ENCODE results near the gene PIM2. TPM values are rescaled to one million over a fixed set of nuclear protein-coding genes. Genes with fewer than 3 reads are reported as not detected.

Gene PIM2
- total RNA-seq, 1 experiment from 2014 or later = 15.6 TPM

- no peak overlapping the region for H3K27ac ChIP-seq (ENCODE audit: low read depth, low read length)
- H3K36me3 ChIP-seq (ENCODE audit: control insufficient read depth in 1 of 2, insufficient read depth in 2 of 2, low read length in 2 of 2) = peaks cover 0 to 7% of the 10 kb centered on the region in 2 experiments; a peak in 1 of 4 replicates
- intact Hi-C loops (cut with micrococcal nuclease) = loop anchor here (10.0 kb wide), 1 partner anchor 86 kb away; the partner anchor contains the start of gene HDAC6
- H3K9me3 ChIP-seq (ENCODE audit: control insufficient read depth in 1 of 2, insufficient read depth in 1 of 2, low read depth in 1 of 2, low read length in 2 of 2) = no peaks in the 10 kb centered on the region
- BruUV-seq (replicated peaks) = no TSS peak
- H3K4me1 ChIP-seq (ENCODE audit: control insufficient read depth in 1 of 2, insufficient read depth in 2 of 2, low read length in 2 of 2) = peaks cover 3 to 14% of the 10 kb centered on the region in 2 experiments; a peak in 3 of 4 replicates
- CTCF ChIA-PET = no interaction called here
- RAD21 ChIA-PET (ENCODE audit: low non-redundant PET in 1 of 2, low total read pairs in 2 of 2, uncharacterized antibody in 2 of 2, unreplicated experiment in 2 of 2) = no interaction called here
- no peak overlapping the region for H2AFZ ChIP-seq (ENCODE audit: low read depth, low read length, poor library complexity, severe bottlenecking)
- no peak overlapping the region for H3K9ac ChIP-seq (ENCODE audit: low read length)
- no peak for ATAC-seq
- no peaks in the 10 kb centered on the region for H3K9me2 ChIP-seq (ENCODE audit: insufficient read depth)
- H4K20me1 ChIP-seq (ENCODE audit: insufficient read depth) = no peaks in the 10 kb centered on the region
- H3K4me3 ChIP-seq (replicated peaks in 1 of 2; ENCODE audit: low read depth in 1 of 2, low read length in 2 of 2) = no peak overlapping the region
- no peaks in the 10 kb centered on the region for H3K27me3 ChIP-seq (ENCODE audit: insufficient read depth, low read length)
- 0 out of 2 replicates have a peak overlapping the region, but pooled peaks have one; percentile 81 for H3K4me2 ChIP-seq (ENCODE audit: low read length)
- DNase-seq (ENCODE audit: low read depth, low spot score) = no peak
- POLR2A ChIA-PET = no interaction called here
- peaks cover 6% of the 10 kb centered on the region for H3K79me2 ChIP-seq (ENCODE audit: insufficient read depth, low read length)
- TF ChIP-seq POLR2A (IDR thresholded peaks at IDR 0.05; ENCODE audit: borderline replicate concordance, extremely low read depth, insufficient read depth, insufficient read length) = no peak
- no peak for TF ChIP-seq EZH2 (IDR thresholded peaks at IDR 0.05)
- no peak for TF ChIP-seq ATF3 (IDR thresholded peaks at IDR 0.05)
- no peak for TF ChIP-seq TCF7L2 (IDR thresholded peaks at IDR 0.05; ENCODE audit: borderline replicate concordance, extremely low read depth, insufficient read depth, insufficient read length)
- TF ChIP-seq ZNF274 (IDR thresholded peaks at IDR 0.05; ENCODE audit: low read depth, low read length) = no peak
- no peak for TF ChIP-seq POLR2AphosphoS5 (IDR thresholded peaks at IDR 0.05; ENCODE audit: low read depth, low read length)
- no peak for TF ChIP-seq FOSL1 (IDR thresholded peaks at IDR 0.05; ENCODE audit: low read depth)
- TF ChIP-seq SRF (IDR thresholded peaks at IDR 0.05; ENCODE audit: low read depth) = no peak
- no peak for TF ChIP-seq ZFX (IDR thresholded peaks at IDR 0.05)
- no peak for TF ChIP-seq CBX3 (IDR thresholded peaks at IDR 0.05; ENCODE audit: low read depth)
- TF ChIP-seq EZH2phosphoT487 (IDR thresholded peaks at IDR 0.05; ENCODE audit: borderline replicate concordance) = no peak
- TF ChIP-seq REST (IDR thresholded peaks at IDR 0.05; ENCODE audit: low read depth) = no peak
- no peak for TF ChIP-seq CEBPB (IDR thresholded peaks at IDR 0.05; ENCODE audit: low read depth)
- TF ChIP-seq SP1 (IDR thresholded peaks at IDR 0.05; ENCODE audit: low read depth) = no peak
- no peak for TF ChIP-seq ZBTB33 (IDR thresholded peaks at IDR 0.05; ENCODE audit: extremely low read depth, insufficient replicate concordance, low read length)
- no peak for TF ChIP-seq CTCF (IDR thresholded peaks at IDR 0.05 in 2 of 3, conservative IDR thresholded peaks at IDR 0.05 in 1 of 3; ENCODE audit: borderline replicate concordance in 1 of 3, insufficient read depth in 1 of 3, low read depth in 2 of 3, low read length in 2 of 3)
- no peak for TF ChIP-seq RAD21 (IDR thresholded peaks at IDR 0.05; ENCODE audit: low read depth)
- no peak for TF ChIP-seq YY1 (IDR thresholded peaks at IDR 0.05; ENCODE audit: extremely low read depth, insufficient replicate concordance, low read depth, low read length)
- TF ChIP-seq SIN3A (IDR thresholded peaks at IDR 0.05; ENCODE audit: low read depth) = no peak
- no peak for TF ChIP-seq ELF1 (IDR thresholded peaks at IDR 0.05; ENCODE audit: borderline replicate concordance, low read depth)
Observed at GRCh38 chrX:48890296-48890925, 28.4 kb downstream of the PIM2 start.
